Common myeloid progenitor, CD34-positive (primary cell): ENCODE measurements around the gene HEXIM1.

Experiments
- CTCF ChIA-PET: fragments of 350-600 bp; sonication (Branson Sonifier 250); formaldehyde crosslinking; loops from one replicate; lab custom pipeline; 2021; ENCODE audit warnings: antibody characterized with exemption; lab: Charles Lee
- POLR2A ChIA-PET: fragments of 350-600 bp; sonication (Branson Sonifier 250); formaldehyde crosslinking; loops from one replicate; lab custom pipeline; 2021; ENCODE audit warnings: antibody characterized with exemption; lab: Charles Lee
- DNase-seq, 3 donors: peaks; one replicate each; pipeline versions ENCODE4 v3.0.0 to v3.0.0-alpha.2; 2013
- H3K27ac ChIP-seq, 2 experiments: 1 replicate in 1 of 2; 2 replicates in 1 of 2; pipeline ENCODE4 v1.7.0; 2013; ENCODE audit warnings: inconsistent platforms in 2 of 2, low read length in 2 of 2, mild to moderate bottlenecking in 2 of 2, low read depth in 1 of 2, moderate library complexity in 1 of 2; ENCODE audit not compliant: severe bottlenecking in 2 of 2, insufficient read depth in 1 of 2, poor library complexity in 1 of 2
- H3K27me3 ChIP-seq, 5 experiments: replicated peaks in 2 of 5; 1 replicate in 3 of 5; 2 replicates in 2 of 5; pipeline versions ENCODE4 v1.6.1 to v1.7.0; 2013; ENCODE audit warnings: low read length in 4 of 5, mild to moderate bottlenecking in 2 of 5, moderate library complexity in 2 of 5, inconsistent platforms in 1 of 5; ENCODE audit not compliant: insufficient read depth in 5 of 5, control insufficient read depth in 4 of 5
- H3K36me3 ChIP-seq, 4 experiments: 1 replicate in 2 of 4; 2 replicates in 2 of 4; pipeline versions ENCODE4 v1.6.1 to v1.7.0; 2013; ENCODE audit warnings: low read length in 3 of 4, control low read depth in 1 of 4, mild to moderate bottlenecking in 1 of 4; ENCODE audit not compliant: control insufficient read depth in 4 of 4, insufficient read depth in 4 of 4
- H3K4me1 ChIP-seq, 4 experiments: 1 replicate in 3 of 4; 2 replicates in 1 of 4; pipeline versions ENCODE4 v1.6.1 to v1.7.1; 2013; ENCODE audit warnings: low read length in 3 of 4, mild to moderate bottlenecking in 3 of 4, control low read depth in 1 of 4, inconsistent platforms in 1 of 4, moderate library complexity in 1 of 4; ENCODE audit not compliant: control insufficient read depth in 4 of 4, insufficient read depth in 4 of 4; ENCODE audit errors: control extremely low read depth in 1 of 4
- H3K4me3 ChIP-seq, 7 experiments: 1 replicate in 4 of 7; 2 replicates in 3 of 7; pipeline versions ENCODE4 v1.5.1 to v1.7.0; 2013; ENCODE audit warnings: mild to moderate bottlenecking in 7 of 7, low read length in 6 of 7, moderate library complexity in 6 of 7, inconsistent platforms in 2 of 7, low read depth in 2 of 7, control low read depth in 1 of 7; ENCODE audit not compliant: insufficient read depth in 4 of 7, control insufficient read depth in 1 of 7; ENCODE audit errors: extremely low read depth in 1 of 7
- H3K9me3 ChIP-seq, 5 experiments: 1 replicate in 4 of 5; 2 replicates in 1 of 5; pipeline versions ENCODE4 v1.6.1 to v1.7.1; 2013; ENCODE audit warnings: low read length in 4 of 5, mild to moderate bottlenecking in 2 of 5, inconsistent platforms in 1 of 5, low read depth in 1 of 5, moderate library complexity in 1 of 5; ENCODE audit not compliant: control insufficient read depth in 4 of 5, insufficient read depth in 2 of 5; ENCODE audit errors: control extremely low read depth in 1 of 5
- WGBS: methylation state at CpG from one replicate; pipeline ENCODE4 v1.1.5; 2013; ENCODE audit not compliant: insufficient coverage; 5-methylcytosine and 5-hydroxymethylcytosine counted together

Gene HEXIM1

DNA sequence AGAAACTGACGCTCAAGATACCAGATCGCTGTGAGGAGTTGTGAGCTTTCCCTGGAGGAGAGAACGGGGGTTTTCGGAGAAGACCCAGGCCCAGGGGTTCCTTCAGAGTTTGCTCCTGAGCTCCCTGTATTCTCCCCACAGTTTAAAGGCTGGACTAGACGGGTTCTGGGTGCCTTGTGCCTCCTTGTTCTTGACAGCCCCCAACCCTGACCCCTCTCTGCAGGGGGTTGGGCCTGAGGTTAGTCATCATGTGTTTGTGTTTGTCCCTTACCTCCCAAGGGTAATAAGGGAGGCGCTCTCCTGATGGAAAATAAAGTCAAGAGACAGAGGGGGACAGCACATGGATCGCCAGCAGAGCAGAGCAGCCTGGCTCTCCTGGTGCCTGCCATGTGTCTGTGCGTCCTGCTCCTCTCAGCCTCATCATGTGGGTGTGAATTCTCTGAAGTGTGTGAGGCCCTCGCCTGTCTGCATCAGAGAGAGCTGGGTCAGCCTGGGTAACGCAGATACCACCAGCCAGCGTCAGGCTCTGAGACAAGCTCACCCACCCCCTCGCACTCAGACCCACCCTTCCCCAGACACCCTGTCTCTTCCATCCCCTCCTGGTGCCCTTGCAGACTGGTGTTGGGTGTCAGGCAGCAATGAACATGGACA, 22.1 kb downstream of the HEXIM1 start:
- DNase-seq: no peak
- Histone ChIP-seq H3K27ac (no peak overlapping the region), H3K4me1 (peaks cover 0 to 43% (median 35%) of the 10 kb centered on the region in 4 experiments), H3K9me3 (no peaks in the 10 kb centered on the region), H3K36me3 (peaks cover 0 to 6% (median 1%) of the 10 kb centered on the region in 4 experiments), H3K27me3 (no peaks in the 10 kb centered on the region), H3K4me3 (no peak overlapping the region)
- WGBS: 96% methylated on average over 7 of the region's 12 CpGs
- POLR2A ChIA-PET: interaction anchor here (0.9 kb wide), 1 partner anchor 9 kb away, joined by 3 read pairs; the partner anchor contains the start of gene HEXIM2
- CTCF ChIA-PET: interaction anchor here (1.0 to 2.9 kb wide), 4 partner anchors 9 to 73 kb away, joined by 3 to 10 read pairs (median 6); partner anchors contain the start of genes HEXIM1 and HEXIM2

DNA sequence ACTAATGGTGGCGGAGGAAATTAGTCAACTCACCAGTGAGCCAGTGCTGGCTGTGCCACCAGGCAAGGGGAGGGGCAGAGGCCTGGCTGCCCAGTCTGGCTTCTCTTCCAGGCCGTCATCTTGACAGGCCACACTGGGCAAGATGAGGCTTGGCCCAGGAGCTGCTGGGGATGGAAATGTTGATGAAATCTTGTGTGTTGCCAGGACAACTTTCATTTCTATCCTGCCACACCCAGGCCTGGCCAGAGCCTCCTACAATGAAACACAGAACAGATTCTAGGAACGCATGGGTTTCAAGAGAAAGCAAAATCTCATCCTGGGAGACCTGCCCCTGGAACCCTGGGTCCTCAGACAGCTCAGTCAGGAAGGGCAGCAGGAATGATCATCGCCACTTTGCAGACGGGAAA, 22.7 kb downstream of the HEXIM1 start:
- H3K9me3 ChIP-seq: no peaks in the 10 kb centered on the region
- peak in 1 of 3 donors; percentile 35 for DNase-seq
- peaks cover 0 to 41% (median 36%) of the 10 kb centered on the region in 4 experiments for H3K4me1 ChIP-seq
- peak overlapping the region in 3 of 7 experiments; percentile 23 to 69 (median 54) for H3K4me3 ChIP-seq
- no peak overlapping the region for H3K27ac ChIP-seq
- CTCF ChIA-PET: interaction anchor here (1.5 to 2.9 kb wide), 3 partner anchors 9 to 24 kb away, joined by 4 to 10 read pairs (median 8); partner anchors contain the start of genes HEXIM1 and HEXIM2
- POLR2A ChIA-PET: no interaction called here
- H3K36me3 ChIP-seq: peaks cover 0 to 6% (median 1%) of the 10 kb centered on the region in 4 experiments
- H3K27me3 ChIP-seq: no peaks in the 10 kb centered on the region
- 44% methylated on average over 5 of the region's 5 CpGs for WGBS

DNA sequence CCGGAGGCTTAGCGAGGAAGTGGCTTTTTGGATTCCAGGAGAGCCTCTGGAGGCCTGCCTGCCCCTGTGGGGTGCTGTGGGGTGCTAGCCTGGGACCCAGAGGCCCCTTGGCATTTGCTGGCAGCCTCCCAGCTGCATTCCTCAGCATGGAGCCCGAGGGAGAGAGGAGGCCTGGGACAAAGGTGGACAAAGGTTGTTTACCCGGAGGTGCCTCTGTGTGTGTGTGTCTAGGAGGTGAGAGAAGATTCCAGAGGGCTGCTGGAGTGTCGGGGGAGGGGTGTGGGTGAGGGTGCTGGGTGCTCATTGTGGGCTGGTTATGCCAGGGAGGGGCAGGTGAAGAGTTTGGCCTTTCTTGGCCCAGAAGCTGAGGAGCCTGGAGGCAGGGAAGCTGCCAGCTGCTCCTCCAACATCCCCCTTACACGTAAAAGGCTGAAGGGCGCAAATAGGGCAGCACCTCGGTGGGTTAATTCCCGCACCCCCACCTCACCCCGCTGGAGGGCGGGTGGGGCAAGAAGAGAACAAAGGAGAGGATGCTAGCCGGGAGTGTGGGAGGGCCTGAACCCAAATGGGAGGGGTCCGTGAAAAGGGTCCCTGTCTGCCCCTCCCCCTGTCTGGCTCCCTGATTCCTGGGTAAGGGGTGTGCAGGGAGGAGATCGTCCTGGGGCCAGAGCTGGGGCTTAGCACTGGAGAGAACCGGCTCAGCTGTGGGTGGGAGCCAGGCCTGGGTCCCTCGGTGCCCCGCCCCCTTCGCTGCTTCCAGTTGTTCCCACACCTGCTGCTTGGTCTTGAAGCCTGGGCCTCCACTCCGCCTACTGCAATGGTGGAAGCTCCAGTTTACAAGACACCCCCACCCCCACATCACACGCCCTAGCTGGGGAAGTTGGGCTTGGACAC, 23.3 kb downstream of the HEXIM1 start:
- H3K27me3 ChIP-seq: no peaks in the 10 kb centered on the region
- no peak for DNase-seq
- H3K4me1 ChIP-seq: peaks cover 0 to 44% (median 39%) of the 10 kb centered on the region in 4 experiments
- no peaks in the 10 kb centered on the region for H3K9me3 ChIP-seq
- ChIA-PET POLR2A (interaction anchor here (0.6 to 2.1 kb wide), 3 partner anchors 10 to 107 kb away, joined by 3 to 14 read pairs (median 6); partner anchors contain the start of genes HEXIM1 and HEXIM2), CTCF (interaction anchor here (1.4 to 2.9 kb wide), 8 partner anchors 8 to 36 kb away, joined by 3 to 19 read pairs (median 8); partner anchors contain the start of genes ACBD4, HEXIM1 and HEXIM2)
- H3K27ac ChIP-seq: peak overlapping the region in 1 of 2 experiments; percentile 25
- WGBS: 63% methylated on average over 17 of the region's 20 CpGs
- H3K36me3 ChIP-seq: peaks cover 0 to 6% (median 1%) of the 10 kb centered on the region in 4 experiments
- peak overlapping the region in 3 of 7 experiments; percentile 23 to 71 (median 69) for H3K4me3 ChIP-seq

DNA sequence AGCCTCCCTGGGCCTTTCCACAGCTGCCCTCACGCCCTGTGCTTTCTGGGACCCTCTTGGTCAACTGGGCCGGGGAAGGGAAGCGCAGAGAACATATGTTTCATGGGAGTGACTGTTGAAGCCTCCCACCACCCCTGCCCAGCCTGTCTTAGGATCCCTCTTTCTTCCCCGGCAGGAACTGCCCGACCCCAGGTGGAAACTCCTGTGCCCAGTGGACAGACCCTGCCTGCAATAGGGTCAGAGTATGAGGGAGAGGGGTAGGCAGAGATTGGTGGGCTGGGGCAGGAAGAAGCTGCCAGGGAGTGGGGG, 23.9 kb downstream of the HEXIM1 start:
- DNase-seq: no peak
- peaks cover 0 to 6% (median 1%) of the 10 kb centered on the region in 4 experiments for H3K36me3 ChIP-seq
- POLR2A ChIA-PET: interaction anchor here (0.6 to 2.1 kb wide), 3 partner anchors 11 to 107 kb away, joined by 3 to 14 read pairs (median 6); partner anchors contain the start of genes HEXIM1 and HEXIM2
- 100% methylated on average over 2 of the region's 5 CpGs for WGBS
- H3K9me3 ChIP-seq: no peaks in the 10 kb centered on the region
- H3K27ac ChIP-seq: peak overlapping the region in 1 of 2 experiments; percentile 25
- peaks cover 0 to 44% (median 40%) of the 10 kb centered on the region in 4 experiments for H3K4me1 ChIP-seq
- peak overlapping the region in 2 of 7 experiments; percentile 69 to 71 for H3K4me3 ChIP-seq
- CTCF ChIA-PET: interaction anchor here (1.4 to 2.3 kb wide), 9 partner anchors 8 to 37 kb away, joined by 3 to 19 read pairs (median 9); partner anchors contain the start of genes ACBD4, HEXIM1 and HEXIM2
- H3K27me3 ChIP-seq: no peaks in the 10 kb centered on the region

DNA sequence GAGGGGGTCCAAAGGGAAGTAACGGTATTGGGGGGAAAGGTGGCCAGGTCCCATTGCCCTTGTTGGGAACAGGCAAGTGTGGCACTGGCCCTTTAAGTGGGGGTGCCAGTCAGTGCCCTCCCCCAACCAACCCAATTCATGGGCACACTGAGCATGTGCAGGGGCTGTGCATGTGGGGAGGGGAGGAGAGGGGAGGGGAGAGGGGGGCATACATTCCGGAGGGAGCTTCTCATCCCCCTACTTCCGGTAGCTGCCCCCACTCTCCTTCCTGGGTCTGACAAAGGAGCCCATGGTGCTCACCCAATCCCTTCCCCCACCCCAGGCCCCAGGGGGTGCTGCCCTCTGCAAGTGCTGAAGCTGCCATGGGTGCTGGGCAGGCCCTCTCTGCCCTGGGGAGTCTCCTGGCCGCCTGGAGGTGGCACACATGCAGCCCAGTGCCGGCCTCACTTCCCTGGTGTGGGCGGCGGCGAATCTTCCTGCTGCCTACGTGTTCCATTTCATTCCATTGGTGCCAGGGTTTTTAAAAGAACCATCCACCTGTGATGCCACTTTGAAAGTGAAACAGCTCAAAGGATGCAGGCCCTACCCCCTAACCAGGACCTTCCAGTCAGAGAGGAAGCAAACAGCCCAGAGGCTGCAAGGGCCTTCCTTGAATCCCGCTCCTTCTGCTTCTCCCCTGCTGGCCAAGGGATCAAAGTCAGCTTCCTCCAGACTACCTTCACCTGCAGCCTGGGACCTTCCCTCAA, 24.4 kb downstream of the HEXIM1 start:
- Histone ChIP-seq H3K36me3 (peaks cover 0 to 6% (median 1%) of the 10 kb centered on the region in 4 experiments), H3K27me3 (no peaks in the 10 kb centered on the region), H3K4me3 (peak overlapping the region; percentile 20 to 71 (median 56)), H3K27ac (peak overlapping the region in 1 of 2 experiments; percentile 25), H3K4me1 (peaks cover 0 to 44% (median 40%) of the 10 kb centered on the region in 4 experiments), H3K9me3 (no peaks in the 10 kb centered on the region)
- peak; percentile 36 to 73 (median 65) for DNase-seq
- POLR2A ChIA-PET: interaction anchor here (0.6 to 2.1 kb wide), 3 partner anchors 12 to 106 kb away, joined by 3 to 14 read pairs (median 6); partner anchors contain the start of genes HEXIM1 and HEXIM2
- CTCF ChIA-PET: interaction anchor here (0.7 to 2.3 kb wide), 11 partner anchors 9 to 104 kb away, joined by 3 to 19 read pairs (median 9); partner anchors contain the start of genes ACBD4, HEXIM1 and HEXIM2
- WGBS: 7% methylated on average over 7 of the region's 10 CpGs

DNA sequence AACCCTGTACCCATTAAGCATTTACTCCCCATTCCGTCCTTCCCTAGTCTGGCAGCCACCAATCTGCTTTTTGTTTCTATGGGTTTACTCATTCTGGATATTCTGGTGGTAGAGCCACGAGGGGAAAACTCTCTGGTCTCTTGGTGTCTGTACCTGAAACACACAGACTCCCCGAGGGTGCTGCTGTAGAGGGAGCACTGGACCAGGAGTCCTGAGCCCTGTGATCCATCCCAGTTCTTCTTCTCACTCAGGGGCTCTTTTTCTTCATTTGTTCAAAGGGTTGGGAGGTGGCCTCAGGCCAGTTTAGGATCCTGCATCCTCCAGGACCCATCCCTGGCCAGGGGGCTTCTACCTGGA, 27.5 kb downstream of the HEXIM1 start:
- POLR2A ChIA-PET: interaction anchor here (2.1 kb wide), 1 partner anchor 15 kb away, joined by 7 read pairs; the partner anchor contains the start of gene HEXIM2

More for the DNA sequence above, 27.5 kb downstream of the HEXIM1 start:
- Histone ChIP-seq H3K4me1 (peaks cover 0 to 46% (median 36%) of the 10 kb centered on the region in 4 experiments), H3K36me3 (no peaks in the 10 kb centered on the region), H3K27me3 (no peaks in the 10 kb centered on the region), H3K9me3 (no peaks in the 10 kb centered on the region), H3K4me3 (no peak overlapping the region), H3K27ac (no peak overlapping the region)
- 100% methylated on average over 2 of the region's 3 CpGs for WGBS
- no peak for DNase-seq
- CTCF ChIA-PET: interaction anchor here (1.5 to 2.3 kb wide), 3 partner anchors 19 to 41 kb away, joined by 4 to 10 read pairs (median 9); partner anchors contain the start of genes ACBD4 and HEXIM1
